Measurements from ENCODE around the gene DIAPH3. TPM values are rescaled to one million over a fixed set of nuclear protein-coding genes. Genes with fewer than 3 reads are reported as not detected.

Gene DIAPH3
- total and polyA plus RNA-seq, 4 donors, result 0.35 to 6.7 (median 1.1) TPM

- WGBS, 2 donors, result 80 to 91% methylated on average over 5 of the region's 5 CpGs
- TF ChIP-seq, protein P1, sequence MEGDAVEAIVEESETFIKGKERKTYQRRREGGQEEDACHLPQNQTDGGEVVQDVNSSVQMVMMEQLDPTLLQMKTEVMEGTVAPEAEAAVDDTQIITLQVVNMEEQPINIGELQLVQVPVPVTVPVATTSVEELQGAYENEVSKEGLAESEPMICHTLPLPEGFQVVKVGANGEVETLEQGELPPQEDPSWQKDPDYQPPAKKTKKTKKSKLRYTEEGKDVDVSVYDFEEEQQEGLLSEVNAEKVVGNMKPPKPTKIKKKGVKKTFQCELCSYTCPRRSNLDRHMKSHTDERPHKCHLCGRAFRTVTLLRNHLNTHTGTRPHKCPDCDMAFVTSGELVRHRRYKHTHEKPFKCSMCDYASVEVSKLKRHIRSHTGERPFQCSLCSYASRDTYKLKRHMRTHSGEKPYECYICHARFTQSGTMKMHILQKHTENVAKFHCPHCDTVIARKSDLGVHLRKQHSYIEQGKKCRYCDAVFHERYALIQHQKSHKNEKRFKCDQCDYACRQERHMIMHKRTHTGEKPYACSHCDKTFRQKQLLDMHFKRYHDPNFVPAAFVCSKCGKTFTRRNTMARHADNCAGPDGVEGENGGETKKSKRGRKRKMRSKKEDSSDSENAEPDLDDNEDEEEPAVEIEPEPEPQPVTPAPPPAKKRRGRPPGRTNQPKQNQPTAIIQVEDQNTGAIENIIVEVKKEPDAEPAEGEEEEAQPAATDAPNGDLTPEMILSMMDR (IDR thresholded peaks at IDR 0.05; ENCODE audit: control extremely low read depth, extremely low read depth), result no peak
Measured at GRCh38 chr13:60118696-60119400, 44.9 kb downstream of the DIAPH3 start.

GRCh38 chr13:60114499-60115028, 49.2 kb downstream of the DIAPH3 start:
- no peak for ATAC-seq (ENCODE audit: insufficient read depth, low FRiP score)
- H3K4me1 ChIP-seq (ENCODE audit: control insufficient read depth in 5 of 5, insufficient read depth in 5 of 5, low read length in 5 of 5), result no peaks in the 10 kb centered on the region
- H3K4me3 ChIP-seq, result no peak overlapping the region
- DNase-seq, result no peak
- TF ChIP-seq, protein P1 (IDR thresholded peaks at IDR 0.05; ENCODE audit: control extremely low read depth, extremely low read depth), result no peak
- WGBS, 2 donors, result 96 to 100% methylated on average over 1 of the region's 1 CpG
- H3K9me3 ChIP-seq (ENCODE audit: control insufficient read depth in 4 of 4, insufficient read depth in 3 of 4, low read length in 3 of 4), result peaks cover 0 to 4% (median 1%) of the 10 kb centered on the region in 4 donors
- no peak overlapping the region for H3K27ac ChIP-seq (ENCODE audit: low read depth in 1 of 2, low read length in 1 of 2)
- no peaks in the 10 kb centered on the region for H3K27me3 ChIP-seq (ENCODE audit: control insufficient read depth in 3 of 3, insufficient read depth in 3 of 3, low read length in 2 of 3)
- peaks cover 0 to 10% (median 0%) of the 10 kb centered on the region in 4 donors for H3K36me3 ChIP-seq (ENCODE audit: control insufficient read depth in 4 of 4, insufficient read depth in 4 of 4, low read length in 4 of 4)
- H3K9ac ChIP-seq (ENCODE audit: insufficient read depth in 1 of 2, low read length in 2 of 2), result no peak overlapping the region

More at GRCh38 chr13:60118696-60119400, 44.9 kb downstream of the DIAPH3 start:
- no peak overlapping the region for H3K4me3 ChIP-seq
- no peaks in the 10 kb centered on the region for H3K27me3 ChIP-seq (ENCODE audit: control insufficient read depth in 3 of 3, insufficient read depth in 3 of 3, low read length in 2 of 3)
- H3K27ac ChIP-seq (ENCODE audit: low read depth in 1 of 2, low read length in 1 of 2), result no peak overlapping the region
- H3K9ac ChIP-seq (ENCODE audit: insufficient read depth in 1 of 2, low read length in 2 of 2), result no peak overlapping the region
- ATAC-seq (ENCODE audit: insufficient read depth, low FRiP score) (no peak), DNase-seq (peak in 1 of 3 donors; percentile 16)
- no peaks in the 10 kb centered on the region for H3K4me1 ChIP-seq (ENCODE audit: control insufficient read depth in 5 of 5, insufficient read depth in 5 of 5, low read length in 5 of 5)
- H3K36me3 ChIP-seq (ENCODE audit: control insufficient read depth in 4 of 4, insufficient read depth in 4 of 4, low read length in 4 of 4), result peaks cover 0 to 10% (median 0%) of the 10 kb centered on the region in 4 donors
- H3K9me3 ChIP-seq (ENCODE audit: control insufficient read depth in 4 of 4, insufficient read depth in 3 of 4, low read length in 3 of 4), result peaks cover 0 to 4% (median 1%) of the 10 kb centered on the region in 4 donors

DNA sequence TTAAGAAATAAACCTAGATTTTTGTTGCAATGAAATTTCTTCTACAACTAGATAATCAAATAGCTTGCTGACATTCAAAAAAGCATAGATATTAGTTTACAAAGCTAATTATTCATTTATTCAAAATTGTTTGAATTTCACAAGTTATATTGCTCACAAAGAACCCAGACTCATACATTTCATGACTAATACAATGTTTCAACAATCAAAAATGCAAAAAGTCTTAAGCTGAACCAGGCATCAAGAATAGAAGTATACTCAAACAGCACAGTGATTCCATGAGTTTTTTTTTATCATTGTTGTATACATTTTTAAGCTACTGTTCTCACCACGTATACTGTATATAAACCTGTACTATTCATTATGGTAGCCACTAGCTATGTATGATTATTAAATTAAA, 51.0 kb downstream of the DIAPH3 start:
- ATAC-seq (ENCODE audit: insufficient read depth, low FRiP score) (no peak), DNase-seq (no peak)
- H3K4me3 ChIP-seq, result no peak overlapping the region
- H3K36me3 ChIP-seq (ENCODE audit: control insufficient read depth in 4 of 4, insufficient read depth in 4 of 4, low read length in 4 of 4), result peaks cover 0 to 10% (median 0%) of the 10 kb centered on the region in 4 donors
- 95% methylated on average over 1 of the region's 1 CpG for WGBS, 2 donors
- TF ChIP-seq, protein P1 (IDR thresholded peaks at IDR 0.05; ENCODE audit: control extremely low read depth, extremely low read depth), result no peak
- no peak overlapping the region for H3K9ac ChIP-seq (ENCODE audit: insufficient read depth in 1 of 2, low read length in 2 of 2)
- no peaks in the 10 kb centered on the region for H3K27me3 ChIP-seq (ENCODE audit: control insufficient read depth in 3 of 3, insufficient read depth in 3 of 3, low read length in 2 of 3)
- H3K4me1 ChIP-seq (ENCODE audit: control insufficient read depth in 5 of 5, insufficient read depth in 5 of 5, low read length in 5 of 5), result no peaks in the 10 kb centered on the region
- no peak overlapping the region for H3K27ac ChIP-seq (ENCODE audit: low read depth in 1 of 2, low read length in 1 of 2)
- H3K9me3 ChIP-seq (ENCODE audit: control insufficient read depth in 4 of 4, insufficient read depth in 3 of 4, low read length in 3 of 4), result peaks cover 0 to 4% (median 1%) of the 10 kb centered on the region in 4 donors
